Measurements from ENCODE around the gene PACSIN3.
"Not testable (repeated sequence)": the region's sequence is repeated elsewhere in the genome, so short reads cannot be mapped to it uniquely, and the experiment has no call there.

Gene PACSIN3

DNA sequence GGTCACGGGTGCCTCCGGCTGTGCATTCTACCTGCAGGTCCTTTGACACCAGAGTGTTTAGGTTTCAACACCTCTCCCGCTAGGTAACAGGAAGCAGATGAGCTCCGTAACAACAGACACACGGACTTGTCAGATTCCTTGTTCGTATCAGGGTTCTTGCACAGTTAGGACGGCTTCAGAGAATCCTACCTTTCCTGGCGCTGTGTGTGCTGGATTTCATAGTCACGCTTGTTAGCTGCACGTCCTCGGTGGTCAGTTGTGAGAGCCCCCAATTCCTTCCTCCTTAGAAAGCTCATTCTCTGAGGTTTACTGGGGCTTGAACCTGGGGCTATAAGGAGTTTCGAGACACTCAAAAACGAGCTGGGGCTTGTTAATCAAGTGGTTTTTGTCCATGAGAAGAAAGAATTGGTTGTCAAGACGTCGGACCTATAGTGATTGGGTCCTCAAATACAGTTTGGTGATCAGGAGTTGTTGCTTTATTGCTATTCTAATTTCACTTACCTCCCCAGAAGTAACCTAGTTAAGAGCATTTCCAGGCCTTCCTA lies 29.2 kb upstream of the PACSIN3 start:
- peaks cover 12% of the 10 kb centered on the region for H3K4me1 ChIP-seq (ENCODE audit: control insufficient read depth, insufficient read depth, low read length)
- H3K9ac ChIP-seq (ENCODE audit: low read depth, low read length), result peak overlapping the region; percentile 96
- peak overlapping the region; percentile 65 for H3K4me3 ChIP-seq (ENCODE audit: low read depth, low read length)
- H3K27me3 ChIP-seq (ENCODE audit: control insufficient read depth, insufficient read depth, low read length), result no peaks in the 10 kb centered on the region
- H3K27ac ChIP-seq (ENCODE audit: low read depth, low read length), result peak overlapping the region; percentile 94
- no peaks in the 10 kb centered on the region for H3K9me3 ChIP-seq (ENCODE audit: control insufficient read depth, insufficient read depth, low read length)
- H3K36me3 ChIP-seq (ENCODE audit: control insufficient read depth, insufficient read depth, low read length), result peaks cover 15% of the 10 kb centered on the region

DNA sequence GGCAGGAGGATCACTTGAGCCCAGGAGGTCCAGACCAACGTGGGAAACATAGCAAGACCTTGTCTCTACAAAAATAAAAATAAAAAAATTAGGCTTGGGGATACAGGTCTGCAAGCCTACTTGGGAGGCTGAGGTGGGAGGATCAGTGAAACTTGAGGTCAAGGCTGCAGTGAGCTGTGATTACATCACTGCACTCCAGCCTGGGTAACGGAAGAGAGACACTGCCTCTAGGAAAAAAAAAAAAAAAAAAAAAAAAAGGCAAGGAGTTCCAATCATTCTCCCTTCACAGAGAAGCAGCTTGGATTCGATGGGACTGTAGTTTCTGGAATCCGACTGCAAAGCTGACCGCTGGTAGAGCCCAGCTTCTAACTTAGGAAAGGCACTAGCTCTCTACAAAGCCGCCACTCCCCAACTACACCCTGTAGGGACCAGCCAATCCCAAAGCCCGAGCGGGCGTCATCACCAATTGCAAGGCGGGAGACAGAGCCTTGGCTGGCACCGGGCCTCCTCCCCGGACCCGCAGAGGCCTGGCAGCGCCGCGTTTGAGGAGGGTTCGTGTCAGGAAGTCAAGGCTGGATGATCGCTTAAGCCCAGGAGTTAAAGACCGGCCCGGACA lies 27.8 kb upstream of the PACSIN3 start:
- H3K9ac ChIP-seq (ENCODE audit: low read depth, low read length), result no peak overlapping the region
- H3K9me3 ChIP-seq (ENCODE audit: control insufficient read depth, insufficient read depth, low read length), result no peaks in the 10 kb centered on the region
- peaks cover 12% of the 10 kb centered on the region for H3K4me1 ChIP-seq (ENCODE audit: control insufficient read depth, insufficient read depth, low read length)
- peaks cover 5% of the 10 kb centered on the region for H3K36me3 ChIP-seq (ENCODE audit: control insufficient read depth, insufficient read depth, low read length)
- no peak overlapping the region for H3K27ac ChIP-seq (ENCODE audit: low read depth, low read length)
- H3K27me3 ChIP-seq (ENCODE audit: control insufficient read depth, insufficient read depth, low read length), result no peaks in the 10 kb centered on the region
- no peak overlapping the region for H3K4me3 ChIP-seq (ENCODE audit: low read depth, low read length)

DNA sequence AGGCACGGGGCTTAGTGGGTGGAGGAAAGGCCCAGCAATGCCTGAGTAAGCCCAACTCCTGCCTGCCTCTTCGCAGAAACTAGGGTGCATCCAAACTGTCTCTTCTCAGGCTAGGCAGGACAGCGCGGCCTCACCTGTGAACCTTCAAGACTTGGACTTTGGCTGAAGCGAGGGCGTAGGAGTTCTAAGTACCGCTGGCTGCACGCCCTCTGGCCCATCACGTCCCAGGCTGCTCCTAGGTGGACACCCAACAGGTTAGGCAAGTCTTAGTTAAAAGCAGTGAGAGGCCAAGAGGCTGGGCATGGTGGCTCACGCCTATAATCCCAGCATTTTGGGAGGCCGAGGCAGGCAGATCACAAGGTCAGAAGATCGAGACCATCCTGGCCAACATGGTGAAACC lies 26.7 kb upstream of the PACSIN3 start:
- H3K27ac ChIP-seq (ENCODE audit: low read depth, low read length), result no peak overlapping the region

DNA sequence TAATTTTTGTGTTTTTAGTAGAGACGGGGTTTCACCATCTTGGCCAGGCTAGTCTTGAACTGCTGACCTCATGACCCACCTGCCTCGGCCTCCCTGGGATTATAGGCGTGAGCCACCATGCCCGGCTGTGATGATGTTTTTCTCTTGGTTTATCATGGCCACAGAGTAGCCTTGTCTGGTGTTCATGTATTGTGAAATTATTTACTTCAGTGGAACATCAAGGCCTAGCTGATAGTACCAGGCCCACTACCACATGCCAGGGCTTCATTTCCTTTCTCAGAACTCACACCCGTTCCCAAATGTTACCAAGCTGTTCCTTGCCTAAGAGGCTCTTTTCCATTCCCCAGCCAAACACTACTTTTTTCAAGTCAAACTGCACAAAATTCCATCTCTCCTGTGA lies 22.4 kb upstream of the PACSIN3 start:
- Histone ChIP-seq H3K9me3 (ENCODE audit: control insufficient read depth, insufficient read depth, low read length) (no peaks in the 10 kb centered on the region), H3K9ac (ENCODE audit: low read depth, low read length) (no peak overlapping the region), H3K27ac (ENCODE audit: low read depth, low read length) (no peak overlapping the region), H3K4me1 (ENCODE audit: control insufficient read depth, insufficient read depth, low read length) (peaks cover 9% of the 10 kb centered on the region), H3K27me3 (ENCODE audit: control insufficient read depth, insufficient read depth, low read length) (no peaks in the 10 kb centered on the region), H3K4me3 (ENCODE audit: low read depth, low read length) (no peak overlapping the region), H3K36me3 (ENCODE audit: control insufficient read depth, insufficient read depth, low read length) (no peaks in the 10 kb centered on the region)

More for the DNA sequence above, 26.7 kb upstream of the PACSIN3 start:
- peaks cover 2% of the 10 kb centered on the region; the same call in 1 of the 2 replicates for H3K36me3 ChIP-seq (ENCODE audit: control insufficient read depth, insufficient read depth, low read length)
- no peak overlapping the region for H3K4me3 ChIP-seq (ENCODE audit: low read depth, low read length)
- no peaks in the 10 kb centered on the region for H3K9me3 ChIP-seq (ENCODE audit: control insufficient read depth, insufficient read depth, low read length)
- no peak overlapping the region for H3K9ac ChIP-seq (ENCODE audit: low read depth, low read length)
- no peaks in the 10 kb centered on the region for H3K27me3 ChIP-seq (ENCODE audit: control insufficient read depth, insufficient read depth, low read length)
- peaks cover 12% of the 10 kb centered on the region for H3K4me1 ChIP-seq (ENCODE audit: control insufficient read depth, insufficient read depth, low read length)

DNA sequence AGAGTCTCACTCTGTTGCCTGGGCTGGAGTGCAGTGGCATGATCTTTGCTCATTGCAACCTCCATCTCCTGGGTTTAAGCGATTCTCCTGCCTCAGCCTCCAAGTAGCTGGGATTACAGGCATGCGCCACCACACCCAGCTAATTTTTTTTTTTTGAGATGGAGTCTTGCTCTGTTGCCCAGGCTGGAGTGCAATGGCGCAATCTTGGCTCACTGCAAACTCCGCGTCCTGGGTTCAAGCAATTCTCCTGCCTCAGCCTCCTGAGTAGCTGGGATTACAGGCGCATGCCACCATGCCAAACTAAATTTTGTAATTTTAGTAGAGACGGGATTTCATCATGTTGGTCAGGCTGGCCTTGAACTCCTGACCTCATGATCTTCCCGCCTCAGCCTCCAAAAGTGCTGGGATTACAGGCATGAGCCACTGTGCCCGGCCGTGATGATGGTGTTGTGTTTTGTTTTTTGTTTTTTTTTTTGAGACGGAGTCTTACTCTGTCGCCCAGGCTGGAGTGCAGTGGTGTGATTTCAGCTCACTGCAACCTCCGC lies 21.8 kb upstream of the PACSIN3 start:
- not testable (repeated sequence) for H3K9ac ChIP-seq (ENCODE audit: low read depth, low read length)

DNA sequence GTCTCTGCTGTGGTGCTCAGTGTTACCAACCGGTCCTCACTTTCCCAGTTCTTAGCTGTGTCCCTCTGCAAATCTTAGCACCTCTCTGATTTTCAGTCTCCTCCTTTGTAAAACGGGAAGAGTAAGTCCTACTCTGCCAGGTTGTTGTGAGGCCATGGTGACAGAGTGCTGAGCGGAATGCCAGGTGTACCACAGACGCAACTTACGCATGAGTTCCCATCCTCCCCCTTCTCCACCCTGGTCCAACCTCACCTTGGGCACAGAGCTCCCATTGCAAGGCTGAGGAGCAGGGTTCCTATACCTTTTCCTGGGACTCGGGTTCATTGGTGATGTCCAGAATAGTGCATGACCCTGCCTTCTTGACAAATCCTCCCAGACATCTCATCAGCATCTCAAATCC lies 21.2 kb upstream of the PACSIN3 start:
- Histone ChIP-seq H3K9ac (ENCODE audit: low read depth, low read length) (no peak overlapping the region), H3K36me3 (ENCODE audit: control insufficient read depth, insufficient read depth, low read length) (no peaks in the 10 kb centered on the region), H3K27ac (ENCODE audit: low read depth, low read length) (no peak overlapping the region), H3K4me3 (ENCODE audit: low read depth, low read length) (no peak overlapping the region), H3K4me1 (ENCODE audit: control insufficient read depth, insufficient read depth, low read length) (peaks cover 9% of the 10 kb centered on the region), H3K9me3 (ENCODE audit: control insufficient read depth, insufficient read depth, low read length) (no peaks in the 10 kb centered on the region), H3K27me3 (ENCODE audit: control insufficient read depth, insufficient read depth, low read length) (no peaks in the 10 kb centered on the region)

More for the DNA sequence above, 21.8 kb upstream of the PACSIN3 start:
- H3K9me3 ChIP-seq (ENCODE audit: control insufficient read depth, insufficient read depth, low read length); H3K4me3 ChIP-seq (ENCODE audit: low read depth, low read length); H3K27me3 ChIP-seq (ENCODE audit: control insufficient read depth, insufficient read depth, low read length); H3K36me3 ChIP-seq (ENCODE audit: control insufficient read depth, insufficient read depth, low read length); H3K27ac ChIP-seq (ENCODE audit: low read depth, low read length); H3K4me1 ChIP-seq (ENCODE audit: control insufficient read depth, insufficient read depth, low read length): not testable (repeated sequence)

DNA sequence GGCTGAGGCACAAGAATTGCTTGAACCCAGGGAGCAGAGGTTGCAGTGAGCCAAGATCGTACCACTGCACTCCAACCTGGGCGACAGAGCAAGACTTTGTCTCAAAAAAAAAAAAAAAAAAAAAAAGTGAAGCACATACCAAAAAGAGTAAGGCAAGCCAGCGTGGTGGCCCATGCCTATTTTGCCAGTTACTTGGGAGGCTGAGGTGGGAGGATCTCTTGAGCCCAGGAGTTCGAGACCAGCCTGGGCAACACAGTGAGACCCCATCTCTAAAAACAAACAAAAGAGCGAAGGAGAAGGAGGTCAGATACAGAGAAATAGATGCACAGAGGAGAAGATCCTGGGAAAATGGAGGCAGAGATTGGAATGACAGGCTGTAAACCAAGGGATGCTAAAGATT lies 20.3 kb upstream of the PACSIN3 start:
- H3K27ac ChIP-seq (ENCODE audit: low read depth, low read length); H3K9ac ChIP-seq (ENCODE audit: low read depth, low read length); H3K27me3 ChIP-seq (ENCODE audit: control insufficient read depth, insufficient read depth, low read length); H3K9me3 ChIP-seq (ENCODE audit: control insufficient read depth, insufficient read depth, low read length); H3K36me3 ChIP-seq (ENCODE audit: control insufficient read depth, insufficient read depth, low read length); H3K4me3 ChIP-seq (ENCODE audit: low read depth, low read length); H3K4me1 ChIP-seq (ENCODE audit: control insufficient read depth, insufficient read depth, low read length): not testable (repeated sequence)

DNA sequence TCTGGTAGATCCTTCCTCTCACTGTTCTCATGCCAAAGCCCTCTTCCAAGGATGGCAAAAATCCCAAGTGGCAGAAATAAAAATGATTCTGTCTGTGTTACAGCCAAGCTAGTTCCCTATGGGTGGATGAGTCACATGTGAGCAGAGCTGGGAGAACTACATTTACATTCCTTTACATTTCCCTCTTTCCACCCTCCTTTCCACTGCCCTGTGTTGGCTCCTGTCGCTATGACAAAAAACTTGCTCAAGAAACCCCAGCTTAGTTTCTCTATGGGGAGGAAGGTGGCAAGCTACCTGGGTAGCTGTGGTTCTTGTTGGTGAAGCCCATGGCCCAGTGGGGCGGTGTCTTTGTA lies 18.4 kb upstream of the PACSIN3 start:
- no peak overlapping the region for H3K4me3 ChIP-seq (ENCODE audit: low read depth, low read length)
- H3K27me3 ChIP-seq (ENCODE audit: control insufficient read depth, insufficient read depth, low read length), result no peaks in the 10 kb centered on the region
- H3K9me3 ChIP-seq (ENCODE audit: control insufficient read depth, insufficient read depth, low read length), result no peaks in the 10 kb centered on the region
- H3K4me1 ChIP-seq (ENCODE audit: control insufficient read depth, insufficient read depth, low read length), result peaks cover 9% of the 10 kb centered on the region
- H3K36me3 ChIP-seq (ENCODE audit: control insufficient read depth, insufficient read depth, low read length), result no peaks in the 10 kb centered on the region
- H3K9ac ChIP-seq (ENCODE audit: low read depth, low read length), result peak overlapping the region; percentile 1; the same call in 1 of the 2 replicates
- peak overlapping the region; percentile 59 for H3K27ac ChIP-seq (ENCODE audit: low read depth, low read length)

DNA sequence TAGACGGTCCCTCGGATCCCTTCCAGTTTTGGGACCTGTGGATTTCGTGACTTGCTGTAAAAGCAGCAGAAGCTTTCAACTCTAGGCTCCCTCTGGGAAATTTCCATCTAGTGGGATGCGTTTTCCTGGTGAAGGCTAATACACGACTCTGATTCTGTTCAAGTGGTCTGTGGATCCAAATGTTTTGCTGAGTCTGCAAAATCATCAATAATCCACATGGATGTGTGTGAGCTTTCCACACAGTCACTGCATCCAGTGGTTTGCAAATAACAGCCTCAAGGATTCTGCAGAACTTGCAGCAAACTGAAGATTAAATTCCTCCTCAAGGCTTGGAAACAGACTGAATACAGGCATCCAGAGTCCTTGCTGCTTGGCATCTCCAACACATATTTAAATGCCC lies 16.3 kb upstream of the PACSIN3 start:
- no peak overlapping the region for H3K27ac ChIP-seq (ENCODE audit: low read depth, low read length)
- H3K36me3 ChIP-seq (ENCODE audit: control insufficient read depth, insufficient read depth, low read length), result no peaks in the 10 kb centered on the region
- peaks cover 9% of the 10 kb centered on the region for H3K4me1 ChIP-seq (ENCODE audit: control insufficient read depth, insufficient read depth, low read length)
- H3K4me3 ChIP-seq (ENCODE audit: low read depth, low read length), result no peak overlapping the region
- H3K9ac ChIP-seq (ENCODE audit: low read depth, low read length), result no peak overlapping the region
- H3K27me3 ChIP-seq (ENCODE audit: control insufficient read depth, insufficient read depth, low read length), result no peaks in the 10 kb centered on the region
- H3K9me3 ChIP-seq (ENCODE audit: control insufficient read depth, insufficient read depth, low read length), result no peaks in the 10 kb centered on the region

DNA sequence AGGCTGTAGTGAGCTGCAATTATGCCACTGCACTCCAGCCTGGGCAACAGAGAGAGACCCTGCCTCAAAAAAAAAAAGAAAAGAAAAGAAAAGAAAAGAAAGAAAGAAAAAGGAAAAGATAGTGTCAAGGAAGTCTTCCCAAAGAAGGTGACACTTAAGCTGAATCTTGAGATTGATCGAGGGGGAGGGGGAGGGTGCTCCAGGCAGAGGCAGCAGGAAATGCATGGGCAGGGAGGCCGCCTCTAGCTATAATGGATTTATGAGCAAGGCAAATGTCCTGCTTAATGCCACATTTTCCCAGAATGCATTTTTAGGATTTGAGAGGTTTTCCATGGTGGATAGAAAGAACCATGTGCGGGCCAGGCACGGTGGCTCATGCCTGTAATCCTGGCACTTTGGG lies 14.8 kb upstream of the PACSIN3 start:
- no peaks in the 10 kb centered on the region for H3K9me3 ChIP-seq (ENCODE audit: control insufficient read depth, insufficient read depth, low read length)
- peaks cover 9% of the 10 kb centered on the region for H3K4me1 ChIP-seq (ENCODE audit: control insufficient read depth, insufficient read depth, low read length)
- H3K4me3 ChIP-seq (ENCODE audit: low read depth, low read length), result no peak overlapping the region
- H3K27me3 ChIP-seq (ENCODE audit: control insufficient read depth, insufficient read depth, low read length), result no peaks in the 10 kb centered on the region
- H3K27ac ChIP-seq (ENCODE audit: low read depth, low read length), result no peak overlapping the region
- no peaks in the 10 kb centered on the region for H3K36me3 ChIP-seq (ENCODE audit: control insufficient read depth, insufficient read depth, low read length)
- H3K9ac ChIP-seq (ENCODE audit: low read depth, low read length), result no peak overlapping the region

DNA sequence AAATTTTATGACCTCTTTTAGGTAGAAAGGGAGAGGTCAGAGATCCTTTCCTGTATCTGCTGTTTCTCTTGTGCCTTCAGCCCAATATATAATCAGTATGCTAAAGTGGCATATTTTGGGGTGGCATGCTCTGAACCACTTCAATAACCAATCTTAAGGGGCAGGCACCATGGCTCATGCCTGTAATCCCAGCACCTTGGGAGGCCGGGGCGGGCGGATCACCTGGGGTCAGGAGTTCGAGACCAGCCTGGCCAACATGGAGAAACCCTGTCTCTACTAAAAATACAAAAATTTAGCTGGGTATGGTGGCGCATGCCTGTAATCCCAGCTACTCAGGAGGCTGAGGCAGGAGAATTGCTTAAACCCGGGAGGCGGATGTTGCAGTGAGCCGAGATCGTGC lies 11.9 kb upstream of the PACSIN3 start:
- not testable (repeated sequence) for H3K9ac ChIP-seq (ENCODE audit: low read depth, low read length); H3K36me3 ChIP-seq (ENCODE audit: control insufficient read depth, insufficient read depth, low read length); H3K4me3 ChIP-seq (ENCODE audit: low read depth, low read length); H3K4me1 ChIP-seq (ENCODE audit: control insufficient read depth, insufficient read depth, low read length); H3K27ac ChIP-seq (ENCODE audit: low read depth, low read length); H3K9me3 ChIP-seq (ENCODE audit: control insufficient read depth, insufficient read depth, low read length); H3K27me3 ChIP-seq (ENCODE audit: control insufficient read depth, insufficient read depth, low read length)
